HepG2 (cell line): ENCODE results near the gene MAP1B. TPM values are rescaled to one million over a fixed set of nuclear protein-coding genes. Genes with fewer than 3 reads are reported as not detected.

ENCODE experiments used
- ATAC-seq: fragments of 200-7000 bp; cut with Tn5 transposase; 3 replicates; pipeline ENCODE4 v1.9.1; 2020; ENCODE audit warnings: mild to moderate bottlenecking, moderate library complexity
- BruUV-seq: library from RNA; stranded (reverse); fragments of 400-500 nt; replicated peaks from 2 replicates; lab custom pipeline; 2021; lab: Mats Ljungman, UMichigan
- CTCF ChIA-PET: fragments of 300-600 bp; formaldehyde crosslinking; extraction: SDS; loops from one replicate; lab custom pipeline; 2021; ENCODE audit warnings: low total read pairs, inconsistent platforms, low intra/inter-chr PET ratio; lab: Yijun Ruan, JAX
- POLR2A ChIA-PET: fragments of 350-600 bp; sonication (Branson Sonifier 250); formaldehyde crosslinking; loops from one replicate; lab custom pipeline; 2020; ENCODE audit warnings: antibody characterized with exemption, inconsistent platforms; lab: Yijun Ruan, JAX
- DNase-seq: peaks from one replicate; pipeline ENCODE4 v3.0.0-alpha.2; 2015; ENCODE audit warnings: low spot score
- FAIRE-seq: peaks from 3 replicates; lab custom pipeline; 2011; peaks lifted over from hg19 to GRCh38; lab: Jason Lieb, UNC
- H2AFZ ChIP-seq: one replicate; pipeline ENCODE4 v1.6.1; 2011; ENCODE audit warnings: low read length, inconsistent platforms
- H3K27ac ChIP-seq: fragments of 300-600 bp; 3 replicates; pipeline ENCODE4 v1.8.0; 2011; ENCODE audit warnings: mixed run types, mild to moderate bottlenecking, mixed read lengths, low read length, inconsistent platforms; ENCODE audit not compliant: insufficient read depth; ENCODE audit errors: extremely low read length
- H3K27me3 ChIP-seq, 2 experiments: fragments of 200-600 bp in 1 of 2; 2 replicates in 1 of 2; 3 replicates in 1 of 2; pipeline versions ENCODE4 v1.6.0 to v1.8.0; 2011; ENCODE audit warnings: low read length in 2 of 2, mild to moderate bottlenecking in 2 of 2, moderate library complexity in 2 of 2, inconsistent platforms in 1 of 2; ENCODE audit not compliant: insufficient read depth in 2 of 2, control insufficient read depth in 1 of 2
- H3K36me3 ChIP-seq, 2 experiments: fragments of 200-600 bp in 1 of 2; replicated peaks in 1 of 2; 2 replicates in 1 of 2; 3 replicates in 1 of 2; pipeline versions ENCODE4 v1.5.1 to v1.8.0; 2011; ENCODE audit warnings: low read length in 2 of 2, inconsistent platforms in 1 of 2; ENCODE audit not compliant: insufficient read depth in 2 of 2, control insufficient read depth in 1 of 2
- H3K4me1 ChIP-seq: 2 replicates; pipeline ENCODE4 v1.5.1; 2012; ENCODE audit warnings: low read length, inconsistent platforms; ENCODE audit not compliant: insufficient read depth
- H3K4me2 ChIP-seq: 2 replicates; pipeline ENCODE4 v1.6.0; 2011; ENCODE audit warnings: low read depth, low read length, inconsistent platforms
- H3K4me3 ChIP-seq, 3 experiments: fragments of 200-600 bp in 1 of 3; sonication (generic), shearing (Covaris generic) in 1 of 3; replicated peaks in 1 of 3; 2 replicates each; pipeline ENCODE4 v1.5.1; 2011 to 2016; ENCODE audit warnings: low read length in 3 of 3, inconsistent platforms in 2 of 3, low read depth in 2 of 3, mild to moderate bottlenecking in 2 of 3, control low read depth in 1 of 3, mixed read lengths in 1 of 3; ENCODE audit not compliant: insufficient read depth in 1 of 3
- H3K79me2 ChIP-seq: one replicate; pipeline ENCODE4 v1.6.1; 2011; ENCODE audit warnings: low read length, inconsistent platforms; ENCODE audit not compliant: insufficient read depth
- H3K9ac ChIP-seq: 2 replicates; pipeline ENCODE4 v1.6.0; 2011; ENCODE audit warnings: mild to moderate bottlenecking, low read depth, low read length, inconsistent platforms; ENCODE audit not compliant: insufficient read depth
- H3K9me3 ChIP-seq: 2 replicates; pipeline ENCODE4 v1.5.1; 2012; ENCODE audit warnings: mild to moderate bottlenecking, low read length
- H4K20me1 ChIP-seq: 2 replicates; pipeline ENCODE4 v1.6.0; 2011; ENCODE audit warnings: inconsistent platforms, mild to moderate bottlenecking, low read length, moderate library complexity; ENCODE audit not compliant: insufficient read depth
- AGO1 ChIP-seq: fragments of 200-400 bp; formaldehyde crosslinking; IDR thresholded peaks from 2 replicates; pipeline ENCODE4 v1.6.1; 2017; ENCODE audit warnings: mild to moderate bottlenecking, low read depth, low read length, moderate library complexity; ENCODE audit not compliant: poor library complexity, severe bottlenecking
- JDP2 ChIP-seq: sonication (generic); formaldehyde crosslinking; IDR thresholded peaks from 2 replicates; pipeline ENCODE4 v1.8.1; 2022; ENCODE audit warnings: missing genetic modification reagents, borderline replicate concordance
- KMT2B ChIP-seq: IDR thresholded peaks from 2 replicates; pipeline ENCODE4 v1.6.1; 2016; ENCODE audit warnings: missing genetic modification reagents, missing compliant biosample characterization
- NRL ChIP-seq: sonication (generic); formaldehyde crosslinking; IDR thresholded peaks from 2 replicates; pipeline ENCODE4 v1.5.0; 2020; ENCODE audit warnings: missing genetic modification reagents, mild to moderate bottlenecking, moderate library complexity, borderline replicate concordance
- UBTF ChIP-seq: sonication (generic); formaldehyde crosslinking; IDR thresholded peaks from 2 replicates; pipeline ENCODE4 v1.4.0; 2020; ENCODE audit warnings: mild to moderate bottlenecking, missing genetic modification reagents
- ZFP36L1 ChIP-seq: sonication (generic); formaldehyde crosslinking; IDR thresholded peaks from 2 replicates; pipeline ENCODE4 v1.8.0; 2022; ENCODE audit warnings: mild to moderate bottlenecking, missing genetic modification reagents, moderate library complexity
- ZNF143 ChIP-seq: sonication (generic); formaldehyde crosslinking; IDR thresholded peaks from 2 replicates; pipeline ENCODE4 v1.4.0; 2020; ENCODE audit warnings: missing genetic modification reagents
- ZNF430 ChIP-seq: sonication (generic); formaldehyde crosslinking; IDR thresholded peaks from 2 replicates; pipeline ENCODE4 v1.9.0; 2021; ENCODE audit warnings: mild to moderate bottlenecking, missing genetic modification reagents
- ZNF547 ChIP-seq: sonication (generic); formaldehyde crosslinking; IDR thresholded peaks from 2 replicates; pipeline ENCODE4 v1.5.1; 2020; ENCODE audit warnings: mild to moderate bottlenecking, missing genetic modification reagents
- ZNF737 ChIP-seq: sonication (generic); formaldehyde crosslinking; IDR thresholded peaks from 2 replicates; pipeline ENCODE4 v1.5.0; 2020; ENCODE audit warnings: missing genetic modification reagents, mild to moderate bottlenecking, borderline replicate concordance
- WGBS: methylation state at CpG from one replicate; pipeline ENCODE4 v1.1.6; 2017; ENCODE audit warnings: low lambda C conversion rate; 5-methylcytosine and 5-hydroxymethylcytosine counted together
- in situ Hi-C: cut with HindIII; loops from 2 replicates; pipeline ENCODE4 v1.10.0; 2017; ENCODE audit warnings: low pct_unique_long_range_greater_than_20kb; ENCODE audit not compliant: extremely low pct_ligation_motif_present
- intact Hi-C: fragments of 100-400 bp; cut with micrococcal nuclease; formaldehyde crosslinking; loops from one replicate; pipeline ENCODE4 v1.10.0; 2022; ENCODE audit not compliant: unreplicated experiment
- polyA plus RNA-seq, 8 experiments: library from polyadenylated mRNA; depleted of rRNA in 3 of 8; stranded (reverse) in 7 of 8; unstranded in 1 of 8; fragments of >200 nt; fragmentation: Illumina TruSeq in 4 of 8; extraction: Trizol in 4 of 8; gene quantifications; 2 replicates each; pipeline versions ENCODE4 v1.2.1 to v1.2.3, GENCODE V29; 2011 to 2016; ENCODE audit warnings: low read depth in 4 of 8, missing spikeins in 1 of 8, mixed read lengths in 1 of 8; ENCODE audit not compliant: insufficient read depth in 1 of 8
- total RNA-seq, 5 experiments: library from RNA; depleted of rRNA; stranded (reverse); fragments of >200 nt; fragmentation: Illumina TruSeq; extraction: Trizol; gene quantifications; 2 replicates each; pipeline ENCODE4 v1.2.3, GENCODE V29; 2016; ENCODE audit warnings: low read depth in 1 of 5
- TF ChIP-seq, protein P1 (sequence below): sonication (generic); formaldehyde crosslinking; conservative IDR thresholded peaks from 2 replicates; pipeline ENCODE4 v1.4.0; 2020; ENCODE audit warnings: mild to moderate bottlenecking, missing genetic modification reagents, moderate library complexity

MAP1B gene
- total and polyA plus RNA-seq, 2 of the 13 experiments (the other 11 are each of a cell fraction or from before 2014, with no cell fraction given), result 3.3 to 6.2 TPM

- in situ Hi-C loops, result no loop called here
- POLR2A ChIA-PET, result no interaction called here
- Histone ChIP-seq H3K4me2 (no peak overlapping the region), H2AFZ (no peak overlapping the region), H3K27me3 (no peaks in the 10 kb centered on the region), H3K9me3 (no peaks in the 10 kb centered on the region), H3K36me3 (no peaks in the 10 kb centered on the region), H3K27ac (no peak overlapping the region), H4K20me1 (no peaks in the 10 kb centered on the region), H3K4me1 (no peaks in the 10 kb centered on the region), H3K9ac (no peak overlapping the region), H3K4me3 (no peak overlapping the region), H3K79me2 (no peaks in the 10 kb centered on the region)
- TF ChIP-seq ZNF143 (no peak), JDP2 (no peak), AGO1 (no peak), UBTF (CRISPR knock-in tag) (no peak), ZNF547 (no peak), ZNF737 (CRISPR knock-in tag) (no peak), ZNF430 (CRISPR knock-in tag) (no peak), KMT2B (CRISPR knock-in tag) (no peak), NRL (no peak), ZFP36L1 (no peak)
- TF ChIP-seq, protein P1, sequence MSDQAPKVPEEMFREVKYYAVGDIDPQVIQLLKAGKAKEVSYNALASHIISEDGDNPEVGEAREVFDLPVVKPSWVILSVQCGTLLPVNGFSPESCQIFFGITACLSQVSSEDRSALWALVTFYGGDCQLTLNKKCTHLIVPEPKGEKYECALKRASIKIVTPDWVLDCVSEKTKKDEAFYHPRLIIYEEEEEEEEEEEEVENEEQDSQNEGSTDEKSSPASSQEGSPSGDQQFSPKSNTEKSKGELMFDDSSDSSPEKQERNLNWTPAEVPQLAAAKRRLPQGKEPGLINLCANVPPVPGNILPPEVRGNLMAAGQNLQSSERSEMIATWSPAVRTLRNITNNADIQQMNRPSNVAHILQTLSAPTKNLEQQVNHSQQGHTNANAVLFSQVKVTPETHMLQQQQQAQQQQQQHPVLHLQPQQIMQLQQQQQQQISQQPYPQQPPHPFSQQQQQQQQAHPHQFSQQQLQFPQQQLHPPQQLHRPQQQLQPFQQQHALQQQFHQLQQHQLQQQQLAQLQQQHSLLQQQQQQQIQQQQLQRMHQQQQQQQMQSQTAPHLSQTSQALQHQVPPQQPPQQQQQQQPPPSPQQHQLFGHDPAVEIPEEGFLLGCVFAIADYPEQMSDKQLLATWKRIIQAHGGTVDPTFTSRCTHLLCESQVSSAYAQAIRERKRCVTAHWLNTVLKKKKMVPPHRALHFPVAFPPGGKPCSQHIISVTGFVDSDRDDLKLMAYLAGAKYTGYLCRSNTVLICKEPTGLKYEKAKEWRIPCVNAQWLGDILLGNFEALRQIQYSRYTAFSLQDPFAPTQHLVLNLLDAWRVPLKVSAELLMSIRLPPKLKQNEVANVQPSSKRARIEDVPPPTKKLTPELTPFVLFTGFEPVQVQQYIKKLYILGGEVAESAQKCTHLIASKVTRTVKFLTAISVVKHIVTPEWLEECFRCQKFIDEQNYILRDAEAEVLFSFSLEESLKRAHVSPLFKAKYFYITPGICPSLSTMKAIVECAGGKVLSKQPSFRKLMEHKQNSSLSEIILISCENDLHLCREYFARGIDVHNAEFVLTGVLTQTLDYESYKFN, result no peak
- ATAC-seq, result no peak
- no peak for FAIRE-seq
- intact Hi-C loops, result no loop called here
- 79% methylated on average over 1 of the region's 1 CpG for WGBS
- no peak for DNase-seq
- CTCF ChIA-PET, result no interaction called here
- no TSS peak for BruUV-seq
These were observed 18.1 kb downstream of the MAP1B start for GRCh38 chr5:72125271-72125940.
